ENCODE results near the gene ATG2B. TPM values are rescaled to one million over a fixed set of nuclear protein-coding genes. Genes with fewer than 3 reads are reported as not detected.

Gene ATG2B
- total and polyA plus RNA-seq, 2 donors (not counting 3 experiments of a cell fraction or from before 2014, with no cell fraction given) = 5.9 to 17.8 TPM

GRCh38 chr14:96318836-96319235 lies 44.3 kb downstream of the ATG2B start:
- no peak overlapping the region for H3K9ac ChIP-seq (replicated peaks; ENCODE audit: extremely low read depth, insufficient read depth, low read length)
- POLR2A ChIA-PET = no interaction called here
- dilution Hi-C loops (cut with MboI; ENCODE audit: extremely low pct_ligation_motif_present, low sequenced_read_pairs) (no loop called here), intact Hi-C loops (cut with micrococcal nuclease) (no loop called here)
- H3K27me3 ChIP-seq (ENCODE audit: control insufficient read depth in 2 of 2, insufficient read depth in 2 of 2, low read length in 2 of 2) = no peaks in the 10 kb centered on the region
- no peak for FAIRE-seq
- H3K4me3 ChIP-seq (replicated peaks in 1 of 3; ENCODE audit: insufficient read depth in 1 of 3, low read depth in 1 of 3, low read length in 3 of 3) = no peak overlapping the region
- no peaks in the 10 kb centered on the region for H3K79me2 ChIP-seq (ENCODE audit: control insufficient read depth, insufficient read depth, low read length)
- BruUV-seq (replicated peaks) = no TSS peak
- H3K9me1 ChIP-seq (replicated peaks; ENCODE audit: control insufficient read depth, extremely low read depth, insufficient read depth, low read length) = no peaks in the 10 kb centered on the region
- no peak overlapping the region for H3K4me2 ChIP-seq (ENCODE audit: insufficient read depth, low read length)
- no peak overlapping the region for H3K27ac ChIP-seq (ENCODE audit: insufficient read depth, low read depth, low read length)
- CTCF ChIA-PET = interaction anchor here (1.5 kb wide), 1 partner anchor 11 kb away, joined by 4 read pairs; no protein-coding TSS in a partner anchor
- H3K9me3 ChIP-seq (replicated peaks; ENCODE audit: control insufficient read depth, insufficient read depth, low read length) = no peaks in the 10 kb centered on the region
- no peak for DNase-seq (ENCODE audit: low read depth, low spot score)
- H4K20me1 ChIP-seq (replicated peaks; ENCODE audit: control insufficient read depth, extremely low read depth, insufficient read depth, low read length) = no peaks in the 10 kb centered on the region
- peaks cover 0 to 10% of the 10 kb centered on the region in 2 experiments for H3K36me3 ChIP-seq (ENCODE audit: control insufficient read depth in 2 of 2, extremely low read depth in 1 of 2, insufficient read depth in 2 of 2, low read length in 2 of 2)
- TF ChIP-seq POLR2A (IDR thresholded peaks at IDR 0.05; ENCODE audit: low read depth, low read length) (no peak), MYC (IDR thresholded peaks at IDR 0.05; ENCODE audit: low read depth, low read length) (no peak), EZH2 (IDR thresholded peaks at IDR 0.05; ENCODE audit: borderline replicate concordance, low read depth, low read length, severe bottlenecking) (no peak), GATA2 (IDR thresholded peaks at IDR 0.05; ENCODE audit: insufficient read depth, insufficient read length, low read depth, low read length) (no peak), POLR2AphosphoS5 (IDR thresholded peaks at IDR 0.05; ENCODE audit: insufficient read depth, low read depth, low read length) (no peak), FOS (IDR thresholded peaks at IDR 0.05; ENCODE audit: borderline replicate concordance, insufficient read depth, low read length) (no peak), JUN (IDR thresholded peaks at IDR 0.05; ENCODE audit: borderline replicate concordance, insufficient read depth, insufficient read length, low read depth) (no peak)
- TF ChIP-seq, protein P1, sequence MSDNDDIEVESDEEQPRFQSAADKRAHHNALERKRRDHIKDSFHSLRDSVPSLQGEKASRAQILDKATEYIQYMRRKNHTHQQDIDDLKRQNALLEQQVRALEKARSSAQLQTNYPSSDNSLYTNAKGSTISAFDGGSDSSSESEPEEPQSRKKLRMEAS (IDR thresholded peaks at IDR 0.05; ENCODE audit: insufficient read depth, insufficient read length) = no peak
- TF ChIP-seq, protein P2, sequence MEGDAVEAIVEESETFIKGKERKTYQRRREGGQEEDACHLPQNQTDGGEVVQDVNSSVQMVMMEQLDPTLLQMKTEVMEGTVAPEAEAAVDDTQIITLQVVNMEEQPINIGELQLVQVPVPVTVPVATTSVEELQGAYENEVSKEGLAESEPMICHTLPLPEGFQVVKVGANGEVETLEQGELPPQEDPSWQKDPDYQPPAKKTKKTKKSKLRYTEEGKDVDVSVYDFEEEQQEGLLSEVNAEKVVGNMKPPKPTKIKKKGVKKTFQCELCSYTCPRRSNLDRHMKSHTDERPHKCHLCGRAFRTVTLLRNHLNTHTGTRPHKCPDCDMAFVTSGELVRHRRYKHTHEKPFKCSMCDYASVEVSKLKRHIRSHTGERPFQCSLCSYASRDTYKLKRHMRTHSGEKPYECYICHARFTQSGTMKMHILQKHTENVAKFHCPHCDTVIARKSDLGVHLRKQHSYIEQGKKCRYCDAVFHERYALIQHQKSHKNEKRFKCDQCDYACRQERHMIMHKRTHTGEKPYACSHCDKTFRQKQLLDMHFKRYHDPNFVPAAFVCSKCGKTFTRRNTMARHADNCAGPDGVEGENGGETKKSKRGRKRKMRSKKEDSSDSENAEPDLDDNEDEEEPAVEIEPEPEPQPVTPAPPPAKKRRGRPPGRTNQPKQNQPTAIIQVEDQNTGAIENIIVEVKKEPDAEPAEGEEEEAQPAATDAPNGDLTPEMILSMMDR (IDR thresholded peaks at IDR 0.05; ENCODE audit: extremely low read depth in 1 of 2, insufficient read depth in 1 of 2, low read depth in 1 of 2, low read length in 2 of 2) = no peak
- H2AFZ ChIP-seq (ENCODE audit: low read depth, low read length) = no peak overlapping the region
- H3K4me1 ChIP-seq (ENCODE audit: control insufficient read depth, extremely low read depth, insufficient read depth, low read length) = no peaks in the 10 kb centered on the region

Measured in endothelial cell of umbilical vein (primary cell).